Stromal cell of bone marrow (primary cell): ENCODE measurements around the gene ISY1.
"Not testable (repeated sequence)": the region's sequence is repeated elsewhere in the genome, so short reads cannot be mapped to it uniquely, and the experiment has no call there.

Experiments
- DNase-seq: peaks from one replicate; pipeline ENCODE4 v3.0.0-alpha.2; 2012; ENCODE audit warnings: low read depth

Gene ISY1

DNA sequence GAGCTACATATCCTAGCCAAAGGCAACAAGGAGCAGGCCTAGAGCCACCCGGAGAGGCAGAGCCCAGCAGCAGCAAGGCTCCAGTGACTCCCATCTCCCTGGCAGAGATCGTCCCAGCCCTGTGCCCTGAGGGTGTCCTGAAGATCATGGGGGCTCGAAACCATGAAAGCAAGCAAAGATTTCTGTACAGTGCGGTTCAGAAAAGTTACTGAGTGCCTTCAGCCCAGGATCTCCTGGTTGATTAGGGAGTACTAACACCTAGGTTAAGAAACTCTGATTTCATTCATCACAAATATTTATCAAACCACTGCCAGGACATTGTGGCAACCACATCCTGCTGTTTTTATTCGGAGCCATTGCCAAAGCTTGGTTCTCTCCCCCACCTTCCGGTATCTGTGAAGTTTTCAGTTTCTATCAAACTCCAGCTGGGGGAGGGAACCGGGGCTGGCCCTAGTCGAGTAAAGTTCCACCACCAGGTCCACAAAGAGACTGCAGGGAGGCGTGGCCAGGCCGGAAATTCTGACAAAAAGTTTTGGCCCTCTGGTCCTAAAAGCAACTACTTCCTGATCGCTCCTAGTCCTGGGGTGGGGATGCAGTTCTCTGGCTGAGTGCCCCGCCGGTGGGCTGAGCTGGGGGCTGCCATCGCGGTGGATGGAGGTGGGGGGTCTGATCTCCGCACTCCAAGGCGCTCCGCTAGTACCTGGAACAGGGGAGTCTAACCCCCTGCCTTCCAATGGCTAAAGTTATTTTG is 40.4 kb downstream of the ISY1 start:
- DNase-seq: peak; percentile 84

DNA sequence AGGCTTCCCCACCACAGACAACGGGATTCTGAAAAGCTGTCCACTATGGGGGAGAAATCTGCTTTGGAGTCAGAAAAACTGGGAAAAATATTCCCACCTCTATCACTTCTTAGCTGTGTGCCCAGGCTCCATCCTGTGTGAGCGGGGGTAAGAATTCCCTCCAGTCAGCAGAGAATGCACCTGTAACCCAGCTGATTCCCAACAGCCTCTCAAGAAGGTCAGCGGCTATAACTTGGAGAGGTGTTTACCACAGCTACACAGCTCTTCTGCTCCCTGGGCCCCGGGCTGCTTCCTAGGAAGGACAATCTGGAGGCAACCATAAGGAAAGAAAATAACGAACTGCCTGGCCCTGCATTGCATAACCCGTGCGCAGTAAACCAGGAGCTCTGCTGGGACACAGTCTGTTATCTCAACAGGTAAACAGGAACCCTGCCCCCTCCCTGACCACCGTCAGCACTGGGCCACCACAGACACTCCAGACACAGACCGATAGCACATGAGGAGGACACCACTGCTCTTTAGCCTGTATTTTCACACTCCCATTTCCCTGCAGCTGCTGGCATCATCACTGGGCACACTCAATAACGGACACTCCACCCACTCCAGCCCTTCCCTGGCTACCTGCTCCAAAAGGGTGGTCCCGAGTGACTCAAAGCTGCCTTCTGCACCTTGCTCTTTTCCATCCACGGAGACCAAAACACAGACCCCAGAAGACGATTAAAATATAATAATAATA is 41.3 kb downstream of the ISY1 start:
- DNase-seq: no peak

DNA sequence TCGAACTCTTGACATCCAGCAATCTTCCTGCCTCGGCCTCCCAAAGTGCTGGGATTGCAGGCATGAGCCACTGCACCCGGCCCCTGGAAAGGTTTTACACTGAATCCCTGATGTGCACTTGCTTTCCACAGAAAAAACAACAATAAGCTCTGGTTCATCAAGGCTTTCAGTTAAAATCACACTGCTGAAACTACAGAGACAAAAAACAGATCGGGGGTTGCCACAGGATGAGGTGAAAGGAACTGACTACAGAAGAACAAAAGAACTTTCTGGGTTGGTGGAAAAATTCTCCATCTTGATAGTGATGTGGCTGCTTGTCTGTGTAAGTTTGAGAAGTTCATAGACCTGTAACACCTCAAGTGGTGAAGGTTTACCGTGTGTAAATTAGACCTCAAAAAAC is 42.1 kb downstream of the ISY1 start:
- DNase-seq: no peak

DNA sequence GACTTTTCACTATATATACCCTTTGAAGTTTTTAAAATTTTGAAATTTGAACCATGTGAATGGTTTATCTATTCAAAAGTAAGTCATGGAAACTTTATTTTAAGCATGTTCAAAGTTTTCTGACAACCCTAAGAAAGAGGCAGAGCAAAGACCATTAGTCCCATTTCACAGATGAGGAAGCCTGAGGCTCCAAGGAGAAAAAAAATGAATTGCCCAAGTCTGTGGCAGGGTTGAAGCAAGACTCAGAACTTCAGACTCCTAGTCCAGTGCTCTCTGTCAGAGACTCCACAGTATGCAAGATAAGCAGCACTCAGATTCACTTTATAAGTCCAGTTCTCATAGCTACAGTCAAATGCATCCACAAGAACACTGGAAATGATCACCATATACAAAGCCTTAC is 43.7 kb downstream of the ISY1 start:
- DNase-seq: no peak

DNA sequence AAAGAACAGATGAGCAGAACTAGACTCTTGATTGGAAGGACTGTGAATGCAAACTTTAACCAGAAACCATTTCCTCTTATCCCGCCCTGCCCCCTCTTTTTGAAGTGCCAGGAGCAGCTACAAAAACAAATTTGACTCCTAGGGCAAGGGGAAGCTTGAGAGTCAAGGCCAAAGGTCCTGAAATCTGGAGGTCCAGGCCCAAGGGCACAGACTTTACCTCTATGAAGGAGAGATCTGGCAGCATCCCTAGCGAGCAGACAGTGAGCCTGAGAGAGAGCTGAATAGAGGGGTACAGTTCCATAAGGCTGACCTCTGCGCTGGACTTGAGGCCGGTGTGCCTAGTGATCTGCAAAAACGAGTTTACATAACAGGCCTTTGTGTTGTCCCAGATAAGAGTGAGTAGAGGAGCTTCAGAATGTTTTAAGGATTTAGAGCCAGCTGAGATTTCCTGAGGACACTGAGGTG is 44.3 kb downstream of the ISY1 start:
- no peak for DNase-seq

DNA sequence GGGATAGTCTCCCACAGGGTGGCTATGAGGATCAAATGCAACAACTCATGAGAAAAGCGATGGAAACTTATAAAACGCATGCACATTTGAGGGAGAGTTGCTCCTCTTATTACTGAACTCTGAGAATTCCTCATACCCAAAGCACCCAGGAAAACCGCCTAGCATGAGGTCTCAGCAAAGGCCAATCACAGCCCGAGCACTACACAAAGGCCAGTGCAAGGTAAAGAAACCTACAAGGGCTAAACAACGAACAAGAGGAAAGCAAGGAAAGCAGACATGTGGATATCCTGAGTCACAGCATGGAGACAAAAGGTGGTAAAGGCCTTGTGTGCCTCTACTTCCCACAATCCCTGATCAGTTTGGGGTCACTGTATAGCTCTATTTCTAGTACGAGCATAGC is 46.4 kb downstream of the ISY1 start:
- no peak for DNase-seq

DNA sequence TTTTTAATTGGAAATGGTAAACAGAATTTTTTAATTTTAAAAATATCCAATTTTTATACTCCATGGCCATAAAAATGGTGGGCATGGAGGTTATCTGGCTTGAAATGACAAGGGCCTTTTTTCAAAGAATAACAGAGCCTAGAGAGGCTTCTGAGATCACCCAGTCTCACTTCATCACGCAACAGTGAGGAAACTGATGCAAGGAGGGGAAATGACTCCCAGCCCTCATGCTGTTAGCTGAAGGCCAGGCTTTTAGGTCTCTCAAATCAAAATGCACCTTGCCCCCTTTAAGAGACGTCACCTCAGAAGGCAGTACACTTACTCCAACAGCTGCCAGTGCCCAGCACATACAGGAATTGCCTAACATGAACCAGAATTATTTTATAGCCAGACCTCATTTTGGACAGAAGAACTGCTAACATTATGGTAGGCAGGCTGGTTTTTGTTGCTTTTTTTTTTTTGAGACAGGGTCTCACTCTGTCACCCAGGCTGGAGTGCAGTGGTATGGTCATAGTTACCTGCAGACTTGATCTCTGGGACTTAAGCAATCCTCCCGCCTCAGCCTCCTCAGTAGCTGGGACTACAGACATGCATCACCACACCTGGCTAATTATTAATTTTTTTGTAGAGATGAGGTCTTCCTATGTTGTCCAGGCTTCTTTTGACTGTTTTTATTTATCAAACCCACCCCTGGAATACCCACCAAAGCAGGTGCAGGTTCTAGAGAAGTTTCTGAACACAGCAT is 48.4 kb downstream of the ISY1 start:
- DNase-seq: no peak

DNA sequence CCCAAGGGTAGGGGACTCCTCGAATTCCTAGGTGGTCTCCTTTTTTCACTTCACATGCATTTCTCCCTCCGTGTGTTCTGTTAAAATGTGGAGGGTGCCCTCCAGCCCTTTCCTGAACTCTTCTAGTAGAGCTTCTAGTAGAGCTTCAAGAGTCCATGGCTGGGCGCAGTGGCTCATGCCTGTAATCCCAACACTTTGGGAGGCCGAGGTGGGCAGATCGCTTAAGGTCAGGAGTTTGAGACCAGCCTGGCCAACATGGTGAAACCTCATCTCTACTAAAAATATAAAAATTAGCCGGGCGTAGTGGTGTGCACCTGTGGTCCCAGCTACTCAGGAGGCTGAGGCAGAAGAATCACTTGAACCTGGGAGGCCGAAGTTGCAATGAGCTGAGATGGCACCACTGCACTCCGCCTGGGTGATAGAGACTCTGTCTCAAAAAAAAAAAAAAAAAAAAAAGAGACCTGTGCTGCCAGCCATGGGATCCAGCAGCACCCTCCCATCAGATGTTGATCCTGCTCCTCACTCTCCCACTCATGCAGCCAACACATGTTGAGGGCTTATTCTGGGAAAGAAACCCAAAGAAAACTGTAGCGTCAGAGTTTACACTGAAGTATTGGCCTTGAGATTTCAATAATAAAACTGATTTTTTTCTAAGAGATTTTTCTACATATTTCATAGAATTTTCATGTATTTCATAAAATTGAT is 49.6 kb downstream of the ISY1 start:
- DNase-seq: not testable (repeated sequence)

DNA sequence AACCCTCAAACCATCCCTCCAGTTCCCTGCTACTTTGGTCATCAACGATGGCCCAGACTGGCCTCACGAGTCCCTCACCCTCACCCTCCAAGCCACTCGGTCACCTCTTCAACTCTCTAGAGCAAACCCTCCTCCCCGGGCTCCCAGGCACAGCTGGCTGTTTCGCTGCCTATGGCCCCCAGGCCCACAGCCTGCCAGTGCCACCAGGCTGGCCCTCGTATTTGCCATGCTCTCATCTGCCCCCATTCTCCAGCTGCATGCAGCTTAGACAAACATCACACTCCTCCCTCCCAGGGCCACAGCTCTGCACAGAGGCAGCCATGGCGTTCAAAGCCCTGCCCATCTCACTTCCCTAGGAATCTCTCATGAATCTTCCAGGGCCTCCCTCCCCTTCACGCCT is 53.1 kb downstream of the ISY1 start:
- DNase-seq: no peak

DNA sequence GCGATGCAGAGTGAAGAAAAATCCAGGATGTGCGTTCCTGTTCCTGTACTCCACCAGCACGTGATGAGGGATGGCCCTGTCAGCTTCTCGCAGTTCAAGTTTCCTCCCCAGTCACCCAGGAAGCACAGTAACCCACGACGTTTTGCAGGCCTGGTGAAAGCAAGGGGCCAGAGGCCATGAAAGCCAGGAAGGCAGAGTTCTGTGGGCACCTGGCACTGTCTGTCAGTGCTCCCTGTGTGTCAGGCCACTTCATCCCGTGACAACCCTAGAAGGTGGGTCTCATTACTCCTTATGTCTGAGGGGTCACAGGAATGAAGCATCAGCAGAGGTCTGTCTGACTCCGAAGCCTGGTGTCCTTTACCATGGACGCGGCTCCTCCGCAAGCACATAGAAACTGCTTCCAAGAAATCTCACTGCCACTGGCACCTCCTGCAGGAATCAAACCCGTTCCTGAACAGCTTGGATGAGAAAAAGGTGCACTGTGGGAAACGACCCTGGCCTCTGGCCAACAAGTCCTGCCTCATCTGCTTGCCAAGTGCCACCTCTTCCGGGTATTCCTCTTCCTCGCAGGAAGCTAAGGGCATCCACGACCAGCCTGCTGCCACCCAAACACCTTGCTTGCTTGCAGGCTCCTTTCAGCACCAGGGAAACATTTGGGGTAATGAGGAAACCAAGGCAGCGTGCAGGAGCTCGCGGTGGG is 53.8 kb downstream of the ISY1 start:
- DNase-seq: no peak

DNA sequence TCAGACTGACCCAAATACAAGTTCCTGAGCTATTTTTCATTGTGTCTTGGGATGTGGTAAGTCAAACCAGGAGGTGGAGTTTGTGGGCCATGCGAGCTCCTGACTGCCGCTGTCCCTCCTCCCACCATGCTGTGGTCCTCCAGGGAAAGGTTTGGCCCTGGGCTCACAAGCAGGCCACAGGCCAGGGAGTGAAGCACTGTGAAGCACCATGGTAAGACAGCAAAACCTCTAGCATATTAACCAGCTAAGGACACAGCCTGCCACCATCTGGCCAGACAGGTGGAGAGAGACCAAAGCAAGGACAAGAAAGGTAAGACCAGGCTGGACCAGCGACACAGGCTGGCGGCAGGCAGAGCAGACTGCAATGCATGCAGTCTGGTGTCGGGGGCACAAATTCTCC is 54.5 kb downstream of the ISY1 start:
- DNase-seq: no peak

DNA sequence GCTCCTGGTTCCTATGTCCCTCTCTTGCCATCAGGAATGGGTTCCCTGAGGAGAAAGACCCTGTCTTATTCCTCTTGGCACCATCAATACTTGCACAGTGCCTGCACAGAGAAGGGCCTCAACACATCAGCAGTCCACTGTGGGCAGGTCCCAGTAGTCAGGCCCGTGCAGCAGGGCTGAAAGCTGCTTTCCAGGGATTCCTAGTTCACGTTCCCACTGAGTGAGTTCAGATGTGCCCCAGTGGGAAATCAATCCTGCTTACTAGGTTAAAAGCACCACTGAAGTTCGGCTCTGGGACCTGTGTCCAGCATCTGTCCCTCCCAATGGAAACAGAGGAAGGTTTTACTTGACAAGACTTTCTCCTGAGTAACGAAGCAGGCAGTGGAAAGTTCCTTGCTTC is 55.0 kb downstream of the ISY1 start:
- DNase-seq: no peak

DNA sequence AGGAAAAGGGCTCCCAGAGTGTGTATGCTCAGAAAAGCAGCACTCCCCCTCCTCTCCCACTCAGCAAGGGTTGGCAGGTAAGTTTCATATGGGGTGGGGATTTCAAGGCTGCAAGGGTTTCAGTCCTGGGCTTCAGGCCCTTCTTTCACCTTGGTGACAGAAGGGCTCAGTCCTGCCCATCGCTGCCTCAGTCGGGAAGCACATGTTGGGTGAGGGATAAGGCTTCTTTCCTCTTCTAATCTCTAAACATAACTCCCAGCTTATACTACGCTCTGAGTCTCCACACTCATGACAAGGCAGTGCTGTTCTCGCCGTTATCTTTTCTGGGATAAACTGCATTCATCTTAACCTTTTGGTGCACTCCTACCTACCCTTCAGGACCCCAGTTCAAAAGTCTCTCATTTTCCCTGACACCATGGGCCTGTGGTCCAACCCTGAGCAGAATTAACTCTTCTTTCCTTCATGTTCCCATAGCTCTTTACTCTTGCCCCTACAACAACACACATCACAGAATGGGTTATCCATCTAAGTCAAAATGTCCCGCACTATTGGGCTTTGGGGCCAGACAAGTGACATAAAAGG is 56.3 kb downstream of the ISY1 start:
- DNase-seq: no peak

DNA sequence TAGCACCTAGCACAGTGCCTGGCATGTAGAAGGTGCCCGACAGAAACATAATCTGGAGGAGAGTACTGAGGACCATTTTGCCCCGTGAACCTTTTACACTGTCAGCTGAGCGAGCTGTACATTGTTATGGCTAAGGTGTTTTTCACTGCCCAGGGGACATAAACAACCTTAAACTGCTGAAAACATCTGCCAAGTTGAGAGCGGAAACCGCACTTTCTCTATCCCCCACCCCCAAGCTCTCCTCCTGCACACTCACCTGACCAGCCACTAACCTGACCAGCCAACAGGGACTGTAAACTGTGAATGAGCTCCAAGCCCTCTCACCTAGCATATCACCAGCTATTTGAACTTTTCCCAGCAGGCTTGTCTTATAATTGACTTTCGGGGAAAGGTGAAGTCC is 56.8 kb downstream of the ISY1 start:
- DNase-seq: no peak

DNA sequence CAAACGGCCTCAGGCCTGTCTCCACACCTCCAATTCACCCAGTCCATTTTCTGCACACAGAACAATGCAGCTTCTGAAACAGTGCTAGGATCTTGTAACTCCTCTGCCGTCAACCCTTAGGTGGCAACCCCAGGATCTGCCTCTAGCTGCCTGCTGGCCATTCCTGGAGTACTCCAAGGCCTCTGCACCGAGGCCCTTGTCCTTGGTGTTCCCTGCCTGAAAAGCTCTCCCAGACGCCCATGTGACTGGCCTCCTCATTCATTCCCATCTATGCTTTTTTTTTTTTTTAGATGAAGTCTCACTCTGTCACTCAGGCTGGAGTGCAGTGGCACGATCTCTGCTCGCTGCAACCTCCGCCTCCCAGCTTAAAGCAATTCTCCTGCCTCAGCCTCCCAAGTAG is 57.6 kb downstream of the ISY1 start:
- no peak for DNase-seq

DNA sequence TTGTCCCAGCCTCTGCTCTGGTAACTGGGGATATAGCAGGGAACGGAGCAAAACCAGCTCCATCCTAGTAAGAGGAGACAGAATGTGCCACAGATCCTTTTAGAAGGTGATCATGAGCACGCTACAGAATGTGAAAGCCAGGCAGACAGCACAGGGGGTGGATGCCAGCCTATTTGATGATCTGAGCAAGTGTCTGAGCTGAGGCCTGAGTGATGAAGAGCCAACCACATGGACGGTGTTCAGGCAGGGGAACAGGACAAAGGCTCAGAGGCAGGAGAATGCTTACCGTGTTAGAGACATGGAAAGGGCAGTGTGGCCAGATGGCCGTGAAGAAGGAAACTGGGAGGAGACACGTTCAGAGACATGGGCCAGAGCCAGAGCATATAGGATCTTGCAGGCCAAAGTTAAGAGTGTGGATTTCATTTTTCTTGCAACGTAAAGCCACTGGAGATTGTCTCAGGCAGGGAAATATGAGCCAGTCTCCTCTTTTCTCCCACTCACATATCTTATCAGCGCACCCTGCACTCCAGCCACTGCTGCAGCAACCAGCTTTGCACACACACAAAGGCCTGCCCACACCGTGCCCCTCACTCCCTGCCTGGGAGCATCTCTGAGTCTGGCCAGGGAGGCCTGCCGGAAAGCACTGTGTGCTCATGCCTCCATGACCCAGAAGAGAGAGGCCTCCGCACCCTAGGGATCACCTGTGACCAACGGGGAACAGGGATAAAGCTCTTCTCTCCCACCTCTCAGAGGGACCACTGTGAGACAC is 59.3 kb downstream of the ISY1 start:
- DNase-seq: no peak

DNA sequence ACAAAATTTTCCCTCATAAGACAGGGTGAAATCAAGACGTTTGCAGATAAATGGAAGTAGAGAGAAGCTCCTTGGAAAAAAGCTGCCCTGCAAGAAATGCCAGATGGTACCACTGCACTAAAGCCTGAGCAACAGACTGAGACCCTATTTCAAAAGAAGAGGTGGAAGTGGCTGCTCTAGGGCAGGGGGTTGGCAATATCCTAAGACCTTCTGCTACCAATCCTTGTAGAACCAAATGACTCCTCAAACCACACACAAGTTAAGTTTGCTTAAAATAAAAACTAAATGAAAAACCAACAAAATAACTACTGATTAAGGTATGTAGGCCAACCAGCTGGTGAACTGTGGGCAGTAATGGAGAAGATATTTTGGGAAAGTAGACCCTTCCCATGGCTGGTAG is 60.6 kb downstream of the ISY1 start:
- DNase-seq: no peak

DNA sequence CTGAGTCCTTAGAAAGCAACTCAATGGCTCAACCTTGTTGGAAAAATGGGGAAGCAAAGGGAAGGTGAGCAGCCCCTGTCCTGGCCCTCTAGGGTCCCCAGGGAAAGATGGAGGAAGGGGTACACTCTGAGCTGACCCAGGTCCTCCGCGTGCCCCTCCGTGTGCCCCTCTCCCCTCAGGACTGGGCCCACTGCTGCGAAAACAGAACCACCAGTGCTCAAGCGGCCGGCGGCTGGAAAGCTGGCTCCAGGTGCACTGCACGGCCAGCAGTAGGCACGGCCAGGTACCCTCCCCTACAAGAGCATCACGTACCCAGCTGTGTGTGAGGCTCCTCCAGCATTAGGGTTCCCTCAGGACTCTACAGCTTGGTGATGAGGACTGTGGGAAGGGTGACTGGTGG is 65.6 kb downstream of the ISY1 start:
- DNase-seq: no peak

DNA sequence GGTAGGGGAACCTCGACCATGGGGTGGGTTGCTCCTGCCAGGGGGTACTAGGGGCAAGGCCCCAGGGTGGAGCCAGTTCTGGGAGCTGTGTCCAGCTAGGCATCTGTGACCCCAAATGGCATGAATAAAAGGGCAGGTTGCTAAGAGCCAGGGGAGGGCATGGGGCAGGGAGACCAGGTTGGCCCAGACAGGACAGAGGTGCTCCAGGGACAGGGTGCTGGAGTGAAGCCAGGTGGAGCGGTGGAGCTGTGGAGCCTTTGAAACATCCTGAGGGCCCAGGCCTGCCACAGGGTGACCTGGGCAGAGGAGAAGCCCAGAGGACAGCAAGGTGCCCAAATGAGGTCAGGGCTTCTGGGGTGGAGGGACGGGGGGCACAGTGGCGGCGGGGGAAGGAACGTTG is 72.6 kb downstream of the ISY1 start:
- DNase-seq: not testable (repeated sequence)

DNA sequence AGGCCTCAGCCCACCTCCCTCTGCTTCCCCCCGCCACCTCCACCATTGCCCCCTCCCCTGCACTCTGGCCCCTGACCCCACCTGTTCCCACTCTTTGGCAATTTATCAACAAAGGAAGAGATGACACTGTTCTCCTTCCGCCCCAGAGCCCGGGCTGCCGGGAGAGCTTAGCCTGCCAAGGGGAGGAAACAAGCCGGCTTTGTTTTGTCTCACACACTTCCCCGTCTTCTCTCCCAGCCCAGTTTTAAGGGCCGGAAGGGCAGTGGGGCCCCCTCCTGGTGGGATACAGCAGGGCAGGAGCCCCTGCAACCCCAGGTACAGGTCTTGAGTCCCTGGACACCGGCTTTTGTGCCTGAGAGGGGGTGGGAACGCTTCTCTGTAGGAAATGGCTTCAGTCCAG is 73.0 kb downstream of the ISY1 start:
- DNase-seq: not testable (repeated sequence)
